DMS79 treated with DMSO at 0.1 percent for 48 hours (cell line): ENCODE results near the gene CNTN2.

ENCODE experiments used
- DNase-seq: peaks from one replicate; lab custom pipeline; 2025; lab: John Stamatoyannopoulos, UW

CNTN2 gene, protein sequence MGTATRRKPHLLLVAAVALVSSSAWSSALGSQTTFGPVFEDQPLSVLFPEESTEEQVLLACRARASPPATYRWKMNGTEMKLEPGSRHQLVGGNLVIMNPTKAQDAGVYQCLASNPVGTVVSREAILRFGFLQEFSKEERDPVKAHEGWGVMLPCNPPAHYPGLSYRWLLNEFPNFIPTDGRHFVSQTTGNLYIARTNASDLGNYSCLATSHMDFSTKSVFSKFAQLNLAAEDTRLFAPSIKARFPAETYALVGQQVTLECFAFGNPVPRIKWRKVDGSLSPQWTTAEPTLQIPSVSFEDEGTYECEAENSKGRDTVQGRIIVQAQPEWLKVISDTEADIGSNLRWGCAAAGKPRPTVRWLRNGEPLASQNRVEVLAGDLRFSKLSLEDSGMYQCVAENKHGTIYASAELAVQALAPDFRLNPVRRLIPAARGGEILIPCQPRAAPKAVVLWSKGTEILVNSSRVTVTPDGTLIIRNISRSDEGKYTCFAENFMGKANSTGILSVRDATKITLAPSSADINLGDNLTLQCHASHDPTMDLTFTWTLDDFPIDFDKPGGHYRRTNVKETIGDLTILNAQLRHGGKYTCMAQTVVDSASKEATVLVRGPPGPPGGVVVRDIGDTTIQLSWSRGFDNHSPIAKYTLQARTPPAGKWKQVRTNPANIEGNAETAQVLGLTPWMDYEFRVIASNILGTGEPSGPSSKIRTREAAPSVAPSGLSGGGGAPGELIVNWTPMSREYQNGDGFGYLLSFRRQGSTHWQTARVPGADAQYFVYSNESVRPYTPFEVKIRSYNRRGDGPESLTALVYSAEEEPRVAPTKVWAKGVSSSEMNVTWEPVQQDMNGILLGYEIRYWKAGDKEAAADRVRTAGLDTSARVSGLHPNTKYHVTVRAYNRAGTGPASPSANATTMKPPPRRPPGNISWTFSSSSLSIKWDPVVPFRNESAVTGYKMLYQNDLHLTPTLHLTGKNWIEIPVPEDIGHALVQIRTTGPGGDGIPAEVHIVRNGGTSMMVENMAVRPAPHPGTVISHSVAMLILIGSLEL

GRCh38 chr1:205042911-205043806 is at the start of gene CNTN2:
Gene CNTN2, plus strand, starts transcription at chr1:205043212. Its CDS starts 9,974 bp downstream, at chr1:205053186.
- peak; percentile 51 for DNase-seq

DNA sequence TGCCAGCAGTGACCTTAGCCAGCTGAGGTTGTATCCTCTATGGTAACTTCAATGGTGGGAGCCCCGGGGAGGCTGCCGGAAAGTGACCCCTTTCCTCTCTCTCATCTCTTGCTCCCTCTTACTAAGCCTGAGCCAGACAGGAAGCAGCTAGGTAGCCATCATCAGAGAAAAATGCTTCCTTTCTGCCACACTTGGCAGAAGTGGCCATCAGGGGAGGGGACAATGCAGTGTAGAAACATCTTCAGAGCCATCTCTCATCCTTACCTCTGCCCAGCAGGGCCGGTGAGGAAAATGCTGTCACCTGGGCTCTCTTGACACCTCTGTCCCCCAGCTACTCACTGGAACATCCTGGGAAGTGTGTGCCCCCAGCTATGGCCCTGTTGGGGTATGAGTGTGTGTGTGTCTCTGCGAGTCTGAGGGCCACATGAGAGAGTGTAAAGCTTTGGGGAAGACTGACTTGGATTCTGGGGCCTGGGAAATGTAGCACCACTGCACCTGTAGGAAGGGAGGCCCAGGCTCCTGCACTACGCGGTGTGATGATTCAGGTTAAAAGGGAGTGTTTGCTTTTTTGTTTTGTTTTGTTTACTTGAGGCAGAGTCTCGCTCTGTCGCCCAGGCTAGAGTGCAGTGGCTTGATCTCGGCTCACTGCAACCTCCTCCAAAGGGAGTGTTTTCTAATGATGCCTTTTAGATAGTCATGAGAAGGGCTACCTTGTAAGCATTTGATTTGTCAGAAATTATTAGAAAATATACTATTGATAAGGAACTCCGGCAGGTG is 48.7 kb upstream of the CNTN2 start:
- no peak for DNase-seq

GRCh38 chr1:204996981-204997380 is 46.0 kb upstream of the CNTN2 start:
- DNase-seq, result no peak

DNA sequence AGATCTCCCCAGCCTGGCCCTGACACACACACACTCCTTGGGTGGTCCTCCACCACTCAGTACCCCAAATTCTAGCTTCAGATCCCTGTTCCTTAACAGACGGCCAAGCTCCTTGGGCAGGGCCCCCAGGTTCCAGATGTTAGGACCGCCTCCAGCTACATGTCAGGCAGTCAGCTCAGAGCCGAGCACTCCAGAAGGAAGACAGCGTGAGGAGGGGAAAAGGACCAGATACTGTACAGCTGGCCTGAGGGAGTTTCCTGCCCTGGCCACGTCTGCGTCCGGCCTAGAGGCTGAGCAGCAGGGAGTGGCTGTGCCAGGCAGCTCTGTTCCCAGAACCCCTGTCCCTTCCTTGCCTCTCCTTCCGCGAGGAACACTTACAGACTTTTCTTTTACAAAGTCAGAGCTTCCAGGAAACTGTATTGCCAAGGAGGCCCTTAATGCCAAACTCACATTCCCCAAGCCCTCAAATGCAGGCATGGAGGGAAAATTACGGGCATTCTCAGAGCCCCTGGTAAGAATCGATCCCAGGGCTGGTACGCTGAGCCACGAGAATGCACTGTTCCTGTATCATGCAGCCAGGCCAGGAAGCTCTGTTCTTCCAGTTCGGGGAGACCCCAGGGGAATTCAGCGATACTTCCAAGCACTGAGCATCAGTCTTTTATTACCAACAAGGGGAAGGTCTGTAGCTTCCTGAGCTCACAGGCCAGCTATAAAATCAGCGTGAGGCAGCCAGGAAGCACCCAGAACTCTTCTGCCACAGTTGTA is 45.2 kb upstream of the CNTN2 start:
- no peak for DNase-seq

GRCh38 chr1:205001162-205001561 is 41.9 kb upstream of the CNTN2 start:
- no peak for DNase-seq

DNA sequence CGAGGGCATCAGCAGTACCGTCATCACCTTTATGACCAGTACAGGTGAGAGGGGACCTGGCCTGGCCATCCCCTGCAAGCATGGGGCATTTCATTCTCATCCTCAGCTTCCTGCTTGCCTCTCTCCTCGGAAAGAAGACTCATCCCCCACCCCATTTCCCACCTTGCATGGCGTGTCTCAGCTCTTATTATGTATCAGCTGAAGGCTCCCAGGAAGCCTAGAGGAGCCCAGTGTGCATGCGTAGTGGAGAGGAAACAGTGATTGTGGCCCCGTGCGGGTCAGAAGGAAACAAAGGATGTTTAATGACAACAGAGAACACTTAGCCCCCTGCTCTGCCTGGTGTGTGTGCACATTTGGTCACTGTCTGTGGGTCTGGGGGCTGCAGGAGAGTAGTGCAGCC is 40.3 kb upstream of the CNTN2 start:
- DNase-seq, result no peak

- no peak for DNase-seq
These were observed 39.5 kb upstream of the CNTN2 start for GRCh38 chr1:205003358-205004131.

DNA sequence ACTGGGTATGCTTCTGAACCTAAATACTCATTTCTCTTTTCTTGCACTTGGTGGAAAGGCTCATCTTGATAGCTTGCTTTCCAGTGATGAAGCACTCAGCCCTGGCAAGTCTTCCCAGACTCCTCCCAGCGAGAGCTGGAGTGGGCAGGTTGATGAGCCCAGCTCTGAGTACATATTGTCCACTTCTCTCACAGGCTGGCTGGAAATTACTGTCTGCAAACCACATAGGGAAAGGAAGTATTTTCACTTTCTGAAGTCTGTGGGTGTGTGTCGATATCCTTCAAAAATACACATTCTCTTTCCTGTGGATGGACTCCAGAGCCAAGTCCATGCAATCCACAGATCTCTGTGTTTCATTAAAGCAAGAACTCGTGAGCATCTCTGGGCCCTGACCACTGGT is 38.7 kb upstream of the CNTN2 start:
- DNase-seq, result no peak

DNA sequence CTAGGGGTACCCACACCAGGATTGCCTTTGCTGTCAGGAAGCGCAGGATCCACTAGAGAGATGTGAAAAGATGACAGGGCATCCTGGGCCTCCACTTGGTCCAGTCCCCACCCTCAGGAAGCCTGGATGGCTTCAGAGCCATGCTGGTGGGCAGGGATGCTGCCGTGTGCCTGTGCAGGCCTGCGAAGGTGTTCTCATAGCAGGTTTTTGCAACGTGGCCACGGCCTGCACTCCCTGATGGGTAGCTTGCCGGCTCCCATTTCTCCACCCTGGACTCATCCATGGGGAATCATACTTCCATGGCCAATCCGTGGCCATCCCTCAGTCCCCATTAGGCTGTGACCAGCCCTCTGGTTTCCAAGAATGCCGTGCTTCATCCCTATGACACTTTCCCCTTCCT is 34.1 kb upstream of the CNTN2 start:
- no peak for DNase-seq

DNA sequence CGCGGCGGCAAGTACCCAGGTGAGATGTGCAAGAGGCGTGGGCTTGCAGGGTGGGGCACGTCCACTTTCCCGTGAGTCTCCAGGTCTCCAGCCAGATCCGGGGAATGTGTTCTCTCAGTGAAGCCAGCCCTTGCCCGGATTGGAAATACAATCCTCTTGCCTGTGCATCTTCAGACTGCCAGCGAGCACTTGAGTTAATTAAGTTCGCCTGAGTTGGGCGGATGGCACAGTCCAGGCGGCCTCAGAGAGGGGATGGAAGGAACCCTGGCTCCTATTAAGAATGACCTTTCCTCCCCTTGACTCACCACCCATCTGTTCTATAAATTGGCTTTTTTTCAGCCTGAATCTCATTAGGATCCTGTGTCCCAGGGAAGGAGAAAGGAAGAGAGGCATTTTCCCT is 33.3 kb upstream of the CNTN2 start:
- peak; percentile 66 for DNase-seq

DNA sequence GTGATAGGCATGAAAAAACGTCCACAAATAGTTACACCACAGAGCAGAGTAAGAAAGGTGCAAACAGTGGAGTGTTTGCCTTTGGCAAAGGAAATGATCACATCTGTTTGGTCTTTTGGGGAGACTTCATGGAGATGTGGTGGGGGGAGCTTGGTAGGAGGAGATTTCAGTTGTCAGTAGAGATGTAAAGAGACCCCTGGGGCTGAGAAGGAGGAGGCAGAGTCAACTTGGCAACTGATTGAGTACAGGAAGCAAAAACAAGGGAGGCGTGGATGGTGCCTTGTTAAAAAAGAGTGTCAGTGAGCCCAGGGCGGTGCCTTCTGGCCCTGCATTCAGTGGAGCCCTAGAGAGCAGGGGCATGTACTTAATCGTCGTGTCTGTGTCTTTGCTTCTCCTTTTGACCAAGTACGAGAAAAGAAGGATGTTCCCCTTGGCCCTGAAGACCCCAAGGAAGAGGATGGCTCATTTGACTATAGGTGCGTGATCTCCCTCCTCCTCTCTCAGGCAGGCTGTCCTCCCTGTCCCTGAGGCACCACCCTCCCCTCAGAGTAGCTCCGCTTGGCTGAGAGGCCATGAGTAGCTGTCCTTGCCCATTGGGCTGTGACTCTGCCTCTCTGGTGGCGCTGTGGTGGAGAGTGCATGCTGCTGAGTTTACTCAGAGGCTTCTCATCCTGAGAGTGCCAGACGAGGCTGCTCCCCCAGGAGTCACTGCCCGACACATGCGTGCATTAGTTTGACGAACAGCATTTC is 30.4 kb upstream of the CNTN2 start:
- DNase-seq, result peak; percentile 50

DNA sequence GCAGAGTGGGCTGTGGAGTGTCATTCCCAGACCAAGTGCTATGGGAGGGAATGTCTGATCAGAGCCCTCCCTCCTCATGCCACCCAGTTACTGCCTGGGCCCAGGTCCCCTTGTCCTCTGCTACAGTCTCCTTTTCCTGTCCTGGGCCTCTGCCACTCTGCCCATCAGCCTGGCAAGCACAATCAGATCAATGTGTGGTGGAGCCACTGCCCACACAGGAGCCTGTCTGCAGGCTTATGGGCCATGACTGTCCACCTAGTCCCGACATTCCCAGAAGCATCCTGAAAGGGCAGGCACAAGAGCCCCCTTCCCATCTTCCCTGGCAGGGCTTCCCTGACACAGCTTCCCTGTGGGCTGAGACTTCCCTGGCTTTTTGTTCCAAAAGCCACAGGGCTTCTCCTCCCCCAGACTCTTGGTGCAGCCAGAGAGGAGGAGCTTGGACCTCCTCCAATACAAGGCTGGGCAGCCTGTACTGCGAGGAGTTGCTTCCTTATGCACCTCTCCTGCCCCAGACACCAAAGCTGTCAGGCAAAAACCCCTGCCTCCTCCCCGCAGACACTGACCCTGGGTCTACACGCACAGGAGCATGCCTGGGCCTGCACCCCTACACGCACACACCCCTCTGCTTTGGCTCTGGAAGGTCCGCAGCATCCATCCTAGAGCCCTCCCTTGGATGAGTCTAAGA is 29.2 kb upstream of the CNTN2 start:
- DNase-seq, result peak; percentile 71

GRCh38 chr1:205014783-205015182 is 28.2 kb upstream of the CNTN2 start:
- DNase-seq, result no peak

GRCh38 chr1:205015241-205015640 is 27.8 kb upstream of the CNTN2 start:
- no peak for DNase-seq

- no peak for DNase-seq
These were observed 26.9 kb upstream of the CNTN2 start for GRCh38 chr1:205016075-205016474.

- no peak for DNase-seq
These were observed 26.4 kb upstream of the CNTN2 start for GRCh38 chr1:205016584-205016983.

- DNase-seq, result no peak
These were observed 26.0 kb upstream of the CNTN2 start for GRCh38 chr1:205017001-205017400.

DNA sequence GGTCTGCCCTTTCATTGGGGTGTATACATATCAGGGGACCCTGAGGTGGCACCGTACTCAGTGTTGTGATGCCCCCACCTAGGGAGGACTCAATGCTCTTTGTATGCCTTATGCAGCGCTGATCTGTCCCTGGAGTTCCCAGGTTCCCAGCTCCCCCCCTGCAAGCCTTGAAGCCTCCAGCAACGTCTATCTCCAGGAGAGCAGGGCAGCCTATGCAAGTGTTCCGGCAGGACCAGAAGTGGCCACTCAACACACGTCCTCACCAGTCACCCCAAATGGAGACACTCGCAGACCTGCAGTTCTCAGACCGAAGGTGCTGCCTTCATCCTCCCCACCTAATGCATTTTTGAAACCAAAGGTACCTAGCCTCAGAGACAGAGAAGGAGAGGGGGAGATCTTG is 25.2 kb upstream of the CNTN2 start:
- no peak for DNase-seq
